ENCODE measurements around the gene PAQR4.
"Not testable (repeated sequence)": the region's sequence is repeated elsewhere in the genome, so short reads cannot be mapped to it uniquely, and the experiment has no call there.

The PAQR4 gene

DNA sequence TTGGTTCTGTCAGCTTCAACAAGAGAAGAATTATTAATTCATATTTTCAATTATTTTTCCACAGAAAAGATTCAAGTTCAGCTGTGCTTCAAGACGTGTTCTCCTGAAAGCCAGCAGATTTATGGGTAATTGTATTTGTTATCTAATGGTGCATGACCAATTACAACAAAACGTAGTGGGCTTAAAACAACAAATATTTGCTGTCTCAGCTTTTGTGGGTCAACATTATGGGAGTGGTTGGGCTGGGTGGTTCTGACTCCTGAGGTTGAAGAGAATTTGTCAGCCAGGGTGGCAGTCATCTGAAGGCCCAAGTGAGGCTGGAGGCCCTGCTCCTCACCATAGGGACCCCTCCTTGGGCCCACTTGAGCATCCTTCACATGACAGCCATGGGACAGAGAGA lies 29.2 kb upstream of the PAQR4 start:
- no peak for ATAC-seq
- no peak for TF ChIP-seq TCF4 (CRISPR knock-in tag; IDR thresholded peaks at IDR 0.05; ENCODE audit: borderline replicate concordance)
- TF ChIP-seq ZC3H10 (CRISPR knock-in tag; IDR thresholded peaks at IDR 0.05) = no peak
- TF ChIP-seq, protein P1, sequence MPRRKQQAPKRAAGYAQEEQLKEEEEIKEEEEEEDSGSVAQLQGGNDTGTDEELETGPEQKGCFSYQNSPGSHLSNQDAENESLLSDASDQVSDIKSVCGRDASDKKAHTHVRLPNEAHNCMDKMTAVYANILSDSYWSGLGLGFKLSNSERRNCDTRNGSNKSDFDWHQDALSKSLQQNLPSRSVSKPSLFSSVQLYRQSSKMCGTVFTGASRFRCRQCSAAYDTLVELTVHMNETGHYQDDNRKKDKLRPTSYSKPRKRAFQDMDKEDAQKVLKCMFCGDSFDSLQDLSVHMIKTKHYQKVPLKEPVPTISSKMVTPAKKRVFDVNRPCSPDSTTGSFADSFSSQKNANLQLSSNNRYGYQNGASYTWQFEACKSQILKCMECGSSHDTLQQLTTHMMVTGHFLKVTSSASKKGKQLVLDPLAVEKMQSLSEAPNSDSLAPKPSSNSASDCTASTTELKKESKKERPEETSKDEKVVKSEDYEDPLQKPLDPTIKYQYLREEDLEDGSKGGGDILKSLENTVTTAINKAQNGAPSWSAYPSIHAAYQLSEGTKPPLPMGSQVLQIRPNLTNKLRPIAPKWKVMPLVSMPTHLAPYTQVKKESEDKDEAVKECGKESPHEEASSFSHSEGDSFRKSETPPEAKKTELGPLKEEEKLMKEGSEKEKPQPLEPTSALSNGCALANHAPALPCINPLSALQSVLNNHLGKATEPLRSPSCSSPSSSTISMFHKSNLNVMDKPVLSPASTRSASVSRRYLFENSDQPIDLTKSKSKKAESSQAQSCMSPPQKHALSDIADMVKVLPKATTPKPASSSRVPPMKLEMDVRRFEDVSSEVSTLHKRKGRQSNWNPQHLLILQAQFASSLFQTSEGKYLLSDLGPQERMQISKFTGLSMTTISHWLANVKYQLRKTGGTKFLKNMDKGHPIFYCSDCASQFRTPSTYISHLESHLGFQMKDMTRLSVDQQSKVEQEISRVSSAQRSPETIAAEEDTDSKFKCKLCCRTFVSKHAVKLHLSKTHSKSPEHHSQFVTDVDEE (CRISPR knock-in tag; IDR thresholded peaks at IDR 0.05) = no peak
- TF ChIP-seq, protein P2, sequence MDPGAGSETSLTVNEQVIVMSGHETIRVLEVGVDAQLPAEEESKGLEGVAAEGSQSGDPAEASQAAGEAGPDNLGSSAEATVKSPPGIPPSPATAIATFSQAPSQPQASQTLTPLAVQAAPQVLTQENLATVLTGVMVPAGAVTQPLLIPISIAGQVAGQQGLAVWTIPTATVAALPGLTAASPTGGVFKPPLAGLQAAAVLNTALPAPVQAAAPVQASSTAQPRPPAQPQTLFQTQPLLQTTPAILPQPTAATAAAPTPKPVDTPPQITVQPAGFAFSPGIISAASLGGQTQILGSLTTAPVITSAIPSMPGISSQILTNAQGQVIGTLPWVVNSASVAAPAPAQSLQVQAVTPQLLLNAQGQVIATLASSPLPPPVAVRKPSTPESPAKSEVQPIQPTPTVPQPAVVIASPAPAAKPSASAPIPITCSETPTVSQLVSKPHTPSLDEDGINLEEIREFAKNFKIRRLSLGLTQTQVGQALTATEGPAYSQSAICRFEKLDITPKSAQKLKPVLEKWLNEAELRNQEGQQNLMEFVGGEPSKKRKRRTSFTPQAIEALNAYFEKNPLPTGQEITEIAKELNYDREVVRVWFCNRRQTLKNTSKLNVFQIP (CRISPR knock-in tag; IDR thresholded peaks at IDR 0.05; ENCODE audit: borderline replicate concordance, low read depth) = no peak
- no peak for TF ChIP-seq ZFP30 (CRISPR knock-in tag; IDR thresholded peaks at IDR 0.05)
- no peak for TF ChIP-seq ISL1 (CRISPR knock-in tag; IDR thresholded peaks at IDR 0.05)
- TF ChIP-seq, protein P3, sequence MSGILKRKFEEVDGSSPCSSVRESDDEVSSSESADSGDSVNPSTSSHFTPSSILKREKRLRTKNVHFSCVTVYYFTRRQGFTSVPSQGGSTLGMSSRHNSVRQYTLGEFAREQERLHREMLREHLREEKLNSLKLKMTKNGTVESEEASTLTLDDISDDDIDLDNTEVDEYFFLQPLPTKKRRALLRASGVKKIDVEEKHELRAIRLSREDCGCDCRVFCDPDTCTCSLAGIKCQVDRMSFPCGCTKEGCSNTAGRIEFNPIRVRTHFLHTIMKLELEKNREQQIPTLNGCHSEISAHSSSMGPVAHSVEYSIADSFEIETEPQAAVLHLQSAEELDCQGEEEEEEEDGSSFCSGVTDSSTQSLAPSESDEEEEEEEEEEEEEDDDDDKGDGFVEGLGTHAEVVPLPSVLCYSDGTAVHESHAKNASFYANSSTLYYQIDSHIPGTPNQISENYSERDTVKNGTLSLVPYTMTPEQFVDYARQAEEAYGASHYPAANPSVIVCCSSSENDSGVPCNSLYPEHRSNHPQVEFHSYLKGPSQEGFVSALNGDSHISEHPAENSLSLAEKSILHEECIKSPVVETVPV (CRISPR knock-in tag; IDR thresholded peaks at IDR 0.05) = no peak
- no peak for TF ChIP-seq TOX (CRISPR knock-in tag; IDR thresholded peaks at IDR 0.05; ENCODE audit: borderline replicate concordance)
- TF ChIP-seq, protein P4, sequence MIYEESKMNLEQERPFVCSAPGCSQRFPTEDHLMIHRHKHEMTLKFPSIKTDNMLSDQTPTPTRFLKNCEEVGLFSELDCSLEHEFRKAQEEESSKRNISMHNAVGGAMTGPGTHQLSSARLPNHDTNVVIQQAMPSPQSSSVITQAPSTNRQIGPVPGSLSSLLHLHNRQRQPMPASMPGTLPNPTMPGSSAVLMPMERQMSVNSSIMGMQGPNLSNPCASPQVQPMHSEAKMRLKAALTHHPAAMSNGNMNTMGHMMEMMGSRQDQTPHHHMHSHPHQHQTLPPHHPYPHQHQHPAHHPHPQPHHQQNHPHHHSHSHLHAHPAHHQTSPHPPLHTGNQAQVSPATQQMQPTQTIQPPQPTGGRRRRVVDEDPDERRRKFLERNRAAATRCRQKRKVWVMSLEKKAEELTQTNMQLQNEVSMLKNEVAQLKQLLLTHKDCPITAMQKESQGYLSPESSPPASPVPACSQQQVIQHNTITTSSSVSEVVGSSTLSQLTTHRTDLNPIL (CRISPR knock-in tag; IDR thresholded peaks at IDR 0.05; ENCODE audit: low read depth) = no peak
- TF ChIP-seq OSR1 (CRISPR knock-in tag; IDR thresholded peaks at IDR 0.05) = no peak
- TF ChIP-seq ZNF70 (CRISPR knock-in tag; IDR thresholded peaks at IDR 0.05) = no peak
- TF ChIP-seq ESRRG (CRISPR knock-in tag; IDR thresholded peaks at IDR 0.05) = no peak

DNA sequence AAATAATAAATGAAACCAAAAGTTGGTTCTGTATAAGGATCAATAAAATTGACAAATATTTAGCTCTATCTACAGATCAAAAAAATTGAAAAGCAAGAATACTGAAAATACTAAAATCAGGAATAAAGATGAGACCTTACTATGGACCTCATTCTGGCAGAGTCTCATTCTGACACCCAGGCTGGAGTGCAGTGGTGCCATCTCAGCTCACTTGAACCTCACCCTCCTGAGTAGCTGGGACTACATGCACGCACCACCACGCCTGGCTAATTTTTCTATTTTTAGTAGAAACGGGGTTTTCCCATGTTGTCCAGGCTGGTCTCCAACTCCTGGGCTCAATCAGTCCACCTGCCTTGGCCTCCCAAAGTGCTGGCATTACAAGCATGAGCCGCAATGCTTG lies 27.1 kb upstream of the PAQR4 start:
- no peak for ATAC-seq
- TF ChIP-seq, protein P5, sequence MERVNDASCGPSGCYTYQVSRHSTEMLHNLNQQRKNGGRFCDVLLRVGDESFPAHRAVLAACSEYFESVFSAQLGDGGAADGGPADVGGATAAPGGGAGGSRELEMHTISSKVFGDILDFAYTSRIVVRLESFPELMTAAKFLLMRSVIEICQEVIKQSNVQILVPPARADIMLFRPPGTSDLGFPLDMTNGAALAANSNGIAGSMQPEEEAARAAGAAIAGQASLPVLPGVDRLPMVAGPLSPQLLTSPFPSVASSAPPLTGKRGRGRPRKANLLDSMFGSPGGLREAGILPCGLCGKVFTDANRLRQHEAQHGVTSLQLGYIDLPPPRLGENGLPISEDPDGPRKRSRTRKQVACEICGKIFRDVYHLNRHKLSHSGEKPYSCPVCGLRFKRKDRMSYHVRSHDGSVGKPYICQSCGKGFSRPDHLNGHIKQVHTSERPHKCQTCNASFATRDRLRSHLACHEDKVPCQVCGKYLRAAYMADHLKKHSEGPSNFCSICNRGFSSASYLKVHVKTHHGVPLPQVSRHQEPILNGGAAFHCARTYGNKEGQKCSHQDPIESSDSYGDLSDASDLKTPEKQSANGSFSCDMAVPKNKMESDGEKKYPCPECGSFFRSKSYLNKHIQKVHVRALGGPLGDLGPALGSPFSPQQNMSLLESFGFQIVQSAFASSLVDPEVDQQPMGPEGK (CRISPR knock-in tag; IDR thresholded peaks at IDR 0.05; ENCODE audit: borderline replicate concordance) = no peak
- TF ChIP-seq TCF4 (CRISPR knock-in tag; IDR thresholded peaks at IDR 0.05; ENCODE audit: borderline replicate concordance) = no peak
- no peak for TF ChIP-seq ESRRG (CRISPR knock-in tag; IDR thresholded peaks at IDR 0.05)
- no peak for TF ChIP-seq ARNTL (CRISPR knock-in tag; IDR thresholded peaks at IDR 0.05; ENCODE audit: borderline replicate concordance, low read depth)
- TF ChIP-seq, protein P3 (CRISPR knock-in tag; IDR thresholded peaks at IDR 0.05) = no peak
- TF ChIP-seq ZNF8 (CRISPR knock-in tag; IDR thresholded peaks at IDR 0.05) = no peak
- TF ChIP-seq, protein P4 (CRISPR knock-in tag; IDR thresholded peaks at IDR 0.05; ENCODE audit: low read depth) = no peak
- TF ChIP-seq PPARA (CRISPR knock-in tag; IDR thresholded peaks at IDR 0.05; ENCODE audit: borderline replicate concordance) = no peak
- TF ChIP-seq ZC3H10 (CRISPR knock-in tag; IDR thresholded peaks at IDR 0.05) = no peak
- TF ChIP-seq CSDC2 (CRISPR knock-in tag; IDR thresholded peaks at IDR 0.05) = no peak
- TF ChIP-seq ZNF70 (CRISPR knock-in tag; IDR thresholded peaks at IDR 0.05) = no peak
- TF ChIP-seq, protein P2 (CRISPR knock-in tag; IDR thresholded peaks at IDR 0.05; ENCODE audit: borderline replicate concordance, low read depth) = no peak

DNA sequence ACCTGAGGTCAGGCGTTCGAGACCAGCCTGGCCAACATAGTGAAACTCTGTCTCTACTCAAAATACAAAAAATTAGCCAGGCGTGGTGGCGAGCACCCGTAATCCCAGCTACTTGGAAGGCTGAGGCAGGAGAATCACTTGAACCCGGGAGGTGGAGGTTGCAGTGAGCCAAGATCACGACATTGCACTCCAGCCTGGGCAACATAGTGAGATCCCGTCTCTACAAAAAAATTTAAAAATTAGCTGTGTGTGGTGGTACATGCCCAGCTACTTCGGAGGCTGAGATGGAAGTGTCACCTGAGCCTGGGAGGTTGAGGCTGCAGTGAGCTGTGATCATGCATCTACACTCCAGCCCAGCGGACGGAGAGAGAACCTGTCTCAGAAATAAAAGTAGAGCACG lies 25.4 kb upstream of the PAQR4 start:
- ATAC-seq = not testable (repeated sequence)
